HEK293 (cell line): ENCODE measurements around the gene PDCD7.
A peak's percentile ranks its signal among the peaks of the same experiment; 100 is the strongest.

ENCODE experiments used
- CTCF ChIA-PET: fragments of 350-600 bp; formaldehyde crosslinking; extraction: SDS; loops from one replicate; lab custom pipeline; 2021; ENCODE audit warnings: antibody characterized with exemption; lab: Yijun Ruan, JAX
- POLR2A ChIA-PET: fragments of 300-600 bp; formaldehyde crosslinking; extraction: SDS; loops from one replicate; lab custom pipeline; 2020; ENCODE audit warnings: antibody characterized with exemption, inconsistent platforms; lab: Yijun Ruan, JAX
- H3K27ac ChIP-seq: fragments of 200-500 bp; sonication (Bioruptor generic); 2 replicates; pipeline ENCODE4 v1.5.1; 2014; ENCODE audit warnings: low read depth, low read length, control low read depth, inconsistent platforms; ENCODE audit errors: extremely low read depth
- H3K36me3 ChIP-seq, 2 experiments: fragments of 200-500 bp in 1 of 2; sonication (Bioruptor generic) in 1 of 2; 1 replicate in 1 of 2; 2 replicates in 1 of 2; pipeline ENCODE4 v1.5.1; 2014 to 2017; ENCODE audit warnings: inconsistent platforms in 2 of 2, low read length in 2 of 2; ENCODE audit not compliant: control insufficient read depth in 2 of 2, insufficient read depth in 1 of 2
- H3K4me1 ChIP-seq: fragments of 200-500 bp; sonication (Bioruptor generic); 2 replicates; pipeline ENCODE4 v1.5.1; 2014; ENCODE audit warnings: mild to moderate bottlenecking, low read length, inconsistent platforms; ENCODE audit not compliant: control insufficient read depth, insufficient read depth
- H3K4me3 ChIP-seq: 2 replicates; pipeline ENCODE4 v1.5.1; 2011; ENCODE audit warnings: low read depth, mild to moderate bottlenecking, control low read depth, low read length, moderate library complexity
- H3K9me3 ChIP-seq: fragments of 200-500 bp; sonication (Bioruptor generic); 2 replicates; pipeline ENCODE4 v1.5.1; 2014; ENCODE audit warnings: low read depth, low read length, inconsistent platforms; ENCODE audit not compliant: control insufficient read depth, insufficient read depth
- CTCF ChIP-seq: fragments of 450-650 bp; formaldehyde crosslinking; IDR thresholded peaks from 2 replicates; pipeline ENCODE4 v1.5.1; 2016; ENCODE audit warnings: missing biosample characterization, missing genetic modification characterization
- FEZF1 ChIP-seq: fragments of 450-650 bp; formaldehyde crosslinking; IDR thresholded peaks from 2 replicates; pipeline ENCODE4 v1.5.1; 2016; ENCODE audit warnings: missing biosample characterization, missing genetic modification characterization
- GLIS1 ChIP-seq: fragments of 450-650 bp; formaldehyde crosslinking; IDR thresholded peaks from 2 replicates; pipeline ENCODE4 v1.5.1; 2016; ENCODE audit warnings: missing biosample characterization, missing genetic modification characterization
- HOXC10 ChIP-seq: sonication (generic); formaldehyde crosslinking; IDR thresholded peaks from 2 replicates; pipeline ENCODE4 v1.8.1; 2023; ENCODE audit warnings: mild to moderate bottlenecking, missing genetic modification reagents
- IKZF3 ChIP-seq: fragments of 450-650 bp; IDR thresholded peaks from 2 replicates; pipeline ENCODE4 v1.5.0; 2018; ENCODE audit warnings: missing biosample characterization, mild to moderate bottlenecking, missing genetic modification characterization, moderate library complexity
- MEIS1 ChIP-seq: sonication (generic); formaldehyde crosslinking; IDR thresholded peaks from 2 replicates; pipeline ENCODE4 v1.8.1; 2022; ENCODE audit warnings: missing genetic modification reagents, mild to moderate bottlenecking, borderline replicate concordance
- OSR2 ChIP-seq: fragments of 450-650 bp; formaldehyde crosslinking; IDR thresholded peaks from 2 replicates; pipeline ENCODE4 v1.5.1; 2016; ENCODE audit warnings: missing biosample characterization, missing genetic modification characterization
- PRDM4 ChIP-seq: fragments of 450-650 bp; formaldehyde crosslinking; IDR thresholded peaks from 2 replicates; pipeline ENCODE4 v1.5.1; 2017; ENCODE audit warnings: missing biosample characterization, missing genetic modification characterization
- TCF7L2 ChIP-seq: IDR thresholded peaks from 2 replicates; pipeline ENCODE4 v1.6.1; 2011; ENCODE audit warnings: low read depth, mild to moderate bottlenecking, inconsistent platforms, low read length, moderate library complexity, borderline replicate concordance
- WT1 ChIP-seq: fragments of 450-650 bp; formaldehyde crosslinking; IDR thresholded peaks from 2 replicates; pipeline ENCODE4 v1.5.1; 2016; ENCODE audit warnings: missing biosample characterization, missing genetic modification characterization
- ZIC2 ChIP-seq: fragments of 450-650 bp; formaldehyde crosslinking; IDR thresholded peaks from 2 replicates; pipeline ENCODE4 v1.5.1; 2016; ENCODE audit warnings: missing biosample characterization, missing genetic modification characterization
- ZNF10 ChIP-seq: fragments of 450-650 bp; formaldehyde crosslinking; IDR thresholded peaks from 2 replicates; pipeline ENCODE4 v1.5.1; 2017; ENCODE audit warnings: missing biosample characterization, missing genetic modification characterization
- ZNF140 ChIP-seq: fragments of 450-650 bp; formaldehyde crosslinking; IDR thresholded peaks from 2 replicates; pipeline ENCODE4 v1.5.1; 2016; ENCODE audit warnings: missing biosample characterization, missing genetic modification characterization
- ZNF169 ChIP-seq: fragments of 450-650 bp; formaldehyde crosslinking; IDR thresholded peaks from 2 replicates; pipeline ENCODE4 v1.5.1; 2016; ENCODE audit warnings: missing biosample characterization, missing genetic modification characterization
- ZNF214 ChIP-seq: fragments of 450-650 bp; formaldehyde crosslinking; IDR thresholded peaks from 2 replicates; pipeline ENCODE4 v1.5.1; 2017; ENCODE audit warnings: missing biosample characterization, mild to moderate bottlenecking, missing genetic modification characterization, borderline replicate concordance
- ZNF223 ChIP-seq: fragments of 450-650 bp; formaldehyde crosslinking; IDR thresholded peaks from 2 replicates; pipeline ENCODE4 v1.5.1; 2016; ENCODE audit warnings: missing biosample characterization, missing genetic modification characterization
- ZNF24 ChIP-seq: fragments of 450-650 bp; formaldehyde crosslinking; IDR thresholded peaks from 2 replicates; pipeline ENCODE4 v1.5.1; 2016; ENCODE audit warnings: missing biosample characterization, missing genetic modification characterization
- ZNF335 ChIP-seq: fragments of 450-650 bp; formaldehyde crosslinking; conservative IDR thresholded peaks from 2 replicates; pipeline ENCODE4 v1.5.1; 2016; ENCODE audit warnings: missing biosample characterization, missing genetic modification characterization
- ZNF341 ChIP-seq: fragments of 450-650 bp; formaldehyde crosslinking; IDR thresholded peaks from 2 replicates; pipeline ENCODE4; 2016; ENCODE audit warnings: low read depth, missing biosample characterization, missing genetic modification characterization
- ZNF416 ChIP-seq: fragments of 450-650 bp; formaldehyde crosslinking; IDR thresholded peaks from 2 replicates; pipeline ENCODE4 v1.5.1; 2016; ENCODE audit warnings: missing biosample characterization, missing genetic modification characterization
- ZNF654 ChIP-seq: fragments of 450-650 bp; formaldehyde crosslinking; IDR thresholded peaks from 2 replicates; pipeline ENCODE4 v1.5.1; 2016; ENCODE audit warnings: low read depth, missing biosample characterization, missing genetic modification characterization
- ZNF677 ChIP-seq: fragments of 450-650 bp; IDR thresholded peaks from 2 replicates; pipeline ENCODE4 v1.5.0; 2018; ENCODE audit warnings: missing biosample characterization, mild to moderate bottlenecking, missing genetic modification characterization, moderate library complexity
- ZSCAN30 ChIP-seq: fragments of 450-650 bp; IDR thresholded peaks from 2 replicates; pipeline ENCODE4 v1.5.1; 2018; ENCODE audit warnings: missing biosample characterization, mild to moderate bottlenecking, missing genetic modification characterization, moderate library complexity
- TF ChIP-seq, protein P1 (sequence below): fragments of 450-650 bp; formaldehyde crosslinking; IDR thresholded peaks from 2 replicates; pipeline ENCODE4 v1.5.1; 2017; ENCODE audit warnings: missing biosample characterization, missing genetic modification characterization
- TF ChIP-seq, protein P2 (sequence below): fragments of 450-650 bp; formaldehyde crosslinking; IDR thresholded peaks from 2 replicates; pipeline ENCODE4 v1.5.1; 2017; ENCODE audit warnings: missing biosample characterization, mild to moderate bottlenecking, missing genetic modification characterization, moderate library complexity
- TF ChIP-seq, protein P3 (sequence below): fragments of 450-650 bp; formaldehyde crosslinking; IDR thresholded peaks from 2 replicates; pipeline ENCODE4 v1.5.1; 2016; ENCODE audit warnings: missing biosample characterization, missing genetic modification characterization

The PDCD7 gene

DNA sequence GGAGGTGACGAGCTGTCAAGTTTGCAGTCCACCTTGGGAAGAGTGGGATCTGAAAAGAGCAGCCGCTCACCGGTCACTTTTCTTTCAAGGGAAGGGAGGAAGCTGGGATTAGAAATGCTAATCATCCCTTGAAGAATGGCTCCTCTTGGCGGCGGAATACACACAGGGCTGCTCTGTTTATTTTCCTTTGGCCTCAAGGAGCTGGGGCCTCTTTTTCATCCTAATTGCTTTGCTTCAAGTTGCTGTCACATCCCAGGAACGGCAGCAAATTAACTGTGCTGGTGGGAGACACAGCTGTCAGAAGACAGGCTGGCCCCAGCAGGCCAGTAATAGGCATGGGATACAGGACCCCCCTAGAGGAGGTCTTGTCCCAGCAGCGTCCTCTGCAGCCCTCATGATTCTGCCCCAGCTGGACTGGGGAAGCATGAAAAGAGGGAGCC, 50.3 kb downstream of the PDCD7 start:
- no peaks in the 10 kb centered on the region for H3K9me3 ChIP-seq
- ChIA-PET CTCF (interaction anchor here (0.7 to 8.2 kb wide), 12 partner anchors 12 to 355 kb away, joined by 3 to 94 read pairs (median 4); no protein-coding TSS in a partner anchor), POLR2A (no interaction called here)
- H3K4me3 ChIP-seq, result no peak overlapping the region
- H3K27ac ChIP-seq, result no peak overlapping the region
- no peaks in the 10 kb centered on the region for H3K36me3 ChIP-seq
- H3K4me1 ChIP-seq, result peaks cover 9% of the 10 kb centered on the region
- TF ChIP-seq TCF7L2, result peak; percentile 66; the same call in 1 of the 2 replicates
- peak; percentile 87 for TF ChIP-seq FEZF1 (tag by site-specific recombination)
- TF ChIP-seq GLIS1 (tag by site-specific recombination), result peak; percentile 67
- TF ChIP-seq ZIC2, result peak; percentile 79
- TF ChIP-seq ZNF654 (tag by site-specific recombination), result peak; percentile 42
- TF ChIP-seq WT1 (tag by site-specific recombination), result peak; percentile 70
- TF ChIP-seq, protein P1, sequence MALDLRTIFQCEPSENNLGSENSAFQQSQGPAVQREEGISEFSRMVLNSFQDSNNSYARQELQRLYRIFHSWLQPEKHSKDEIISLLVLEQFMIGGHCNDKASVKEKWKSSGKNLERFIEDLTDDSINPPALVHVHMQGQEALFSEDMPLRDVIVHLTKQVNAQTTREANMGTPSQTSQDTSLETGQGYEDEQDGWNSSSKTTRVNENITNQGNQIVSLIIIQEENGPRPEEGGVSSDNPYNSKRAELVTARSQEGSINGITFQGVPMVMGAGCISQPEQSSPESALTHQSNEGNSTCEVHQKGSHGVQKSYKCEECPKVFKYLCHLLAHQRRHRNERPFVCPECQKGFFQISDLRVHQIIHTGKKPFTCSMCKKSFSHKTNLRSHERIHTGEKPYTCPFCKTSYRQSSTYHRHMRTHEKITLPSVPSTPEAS (tag by site-specific recombination), result no peak
- peak; percentile 19; the same call in 1 of the 2 replicates for TF ChIP-seq ZNF335 (tag by site-specific recombination)
- no peak for TF ChIP-seq ZNF169 (tag by site-specific recombination)
- no peak for TF ChIP-seq ZNF10 (tag by site-specific recombination)
- TF ChIP-seq ZSCAN30 (tag by site-specific recombination), result peak; percentile 51; the same call in 1 of the 2 replicates
- TF ChIP-seq OSR2, result peak; percentile 72
- 0 out of 2 replicates have a peak, but pooled peaks have one; percentile 14 for TF ChIP-seq ZNF677 (tag by site-specific recombination)
- 0 out of 2 replicates have a peak, but pooled peaks have one; percentile 30 for TF ChIP-seq CTCF
- no peak for TF ChIP-seq MEIS1 (CRISPR knock-in tag)
- no peak for TF ChIP-seq ZNF140
- peak; percentile 45 for TF ChIP-seq ZNF341 (tag by site-specific recombination)
- peak; percentile 47 for TF ChIP-seq IKZF3 (tag by site-specific recombination)

DNA sequence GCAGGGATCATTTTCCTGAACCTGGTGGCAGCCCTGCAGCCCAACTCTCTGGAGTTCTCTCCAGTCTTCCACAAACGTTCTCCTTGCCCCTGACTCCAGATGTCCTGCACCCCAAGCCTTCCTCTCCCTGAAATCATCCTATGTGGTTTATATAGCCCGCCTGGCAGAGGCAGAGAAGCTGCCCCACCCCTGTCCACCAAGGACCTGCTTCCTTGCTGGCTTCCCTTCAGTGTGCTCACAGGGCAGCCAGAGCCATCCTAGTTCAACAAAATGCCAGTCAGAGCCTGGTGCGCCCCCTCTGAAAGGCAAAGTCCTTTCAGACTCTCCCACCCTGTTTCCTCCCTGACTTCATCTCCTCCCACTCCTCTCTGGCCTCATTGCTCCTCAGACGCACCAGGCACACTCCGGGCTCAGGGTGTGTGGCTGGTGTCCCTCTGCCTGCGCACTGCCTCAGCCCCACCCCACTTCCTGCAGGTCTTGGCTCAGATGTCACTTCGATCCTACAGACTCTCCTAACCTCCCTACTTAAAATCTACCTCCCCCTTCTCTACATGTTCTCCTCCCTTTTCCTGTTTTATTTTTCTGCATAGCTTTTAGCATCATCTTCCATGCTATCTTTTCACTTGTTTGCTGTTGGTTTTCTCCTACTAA, 51.2 kb downstream of the PDCD7 start:
- Histone ChIP-seq H3K4me3 (no peak overlapping the region), H3K4me1 (peaks cover 9% of the 10 kb centered on the region), H3K27ac (no peak overlapping the region), H3K9me3 (no peaks in the 10 kb centered on the region), H3K36me3 (no peaks in the 10 kb centered on the region)
- ChIA-PET POLR2A (interaction anchor here (0.5 kb wide), 1 partner anchor 27 kb away, joined by 3 read pairs; no protein-coding TSS in a partner anchor), CTCF (interaction anchor here (0.6 to 8.2 kb wide), 11 partner anchors 12 to 350 kb away, joined by 3 to 94 read pairs (median 4); no protein-coding TSS in a partner anchor)
- TF ChIP-seq ZNF223 (tag by site-specific recombination) (no peak), ZNF416 (no peak), ZNF214 (tag by site-specific recombination) (no peak), HOXC10 (no peak), PRDM4 (tag by site-specific recombination) (no peak), ZIC2 (no peak), ZNF24 (tag by site-specific recombination) (no peak)
- TF ChIP-seq, protein P2, sequence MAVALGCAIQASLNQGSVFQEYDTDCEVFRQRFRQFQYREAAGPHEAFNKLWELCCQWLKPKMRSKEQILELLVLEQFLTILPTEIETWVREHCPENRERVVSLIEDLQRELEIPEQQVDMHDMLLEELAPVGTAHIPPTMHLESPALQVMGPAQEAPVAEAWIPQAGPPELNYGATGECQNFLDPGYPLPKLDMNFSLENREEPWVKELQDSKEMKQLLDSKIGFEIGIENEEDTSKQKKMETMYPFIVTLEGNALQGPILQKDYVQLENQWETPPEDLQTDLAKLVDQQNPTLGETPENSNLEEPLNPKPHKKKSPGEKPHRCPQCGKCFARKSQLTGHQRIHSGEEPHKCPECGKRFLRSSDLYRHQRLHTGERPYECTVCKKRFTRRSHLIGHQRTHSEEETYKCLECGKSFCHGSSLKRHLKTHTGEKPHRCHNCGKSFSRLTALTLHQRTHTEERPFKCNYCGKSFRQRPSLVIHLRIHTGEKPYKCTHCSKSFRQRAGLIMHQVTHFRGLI, result no peak
- TF ChIP-seq, protein P3, sequence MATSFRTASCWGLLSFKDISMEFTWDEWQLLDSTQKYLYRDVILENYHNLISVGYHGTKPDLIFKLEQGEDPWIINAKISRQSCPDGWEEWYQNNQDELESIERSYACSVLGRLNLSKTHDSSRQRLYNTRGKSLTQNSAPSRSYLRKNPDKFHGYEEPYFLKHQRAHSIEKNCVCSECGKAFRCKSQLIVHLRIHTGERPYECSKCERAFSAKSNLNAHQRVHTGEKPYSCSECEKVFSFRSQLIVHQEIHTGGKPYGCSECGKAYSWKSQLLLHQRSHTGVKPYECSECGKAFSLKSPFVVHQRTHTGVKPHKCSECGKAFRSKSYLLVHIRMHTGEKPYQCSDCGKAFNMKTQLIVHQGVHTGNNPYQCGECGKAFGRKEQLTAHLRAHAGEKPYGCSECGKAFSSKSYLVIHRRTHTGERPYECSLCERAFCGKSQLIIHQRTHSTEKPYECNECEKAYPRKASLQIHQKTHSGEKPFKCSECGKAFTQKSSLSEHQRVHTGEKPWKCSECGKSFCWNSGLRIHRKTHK (tag by site-specific recombination), result no peak
